Stomach (tissue), 4 donors: Measurements from ENCODE around the gene TENT5C.

ENCODE experiments used
- EP300 ChIP-seq: sonication (generic); formaldehyde crosslinking; IDR thresholded peaks from one replicate; pipeline ENCODE4 v1.6.1; 2017; ENCODE audit warnings: antibody characterized with exemption
- POLR2A ChIP-seq, 4 donors: fragments of 450-650 bp; IDR thresholded peaks; one replicate each; pipeline ENCODE4 v1.6.1; 2016; ENCODE audit warnings: antibody characterized with exemption in 4 of 4, control low read depth in 2 of 4, mild to moderate bottlenecking in 1 of 4, moderate library complexity in 1 of 4
- POLR2AphosphoS5 ChIP-seq, 3 donors: sonication (generic); formaldehyde crosslinking; IDR thresholded peaks; one replicate each; pipeline ENCODE4 v1.6.1; 2016; ENCODE audit warnings: antibody characterized with exemption in 3 of 3
- TF ChIP-seq, protein P1 (sequence below), 7 experiments: fragments of 450-650 bp in 4 of 7; fragments of 200-600 bp in 3 of 7; sonication (generic) in 3 of 7; IDR thresholded peaks; one replicate each; pipeline ENCODE4 v1.5.1; 2016 to 2019; ENCODE audit warnings: antibody characterized with exemption in 7 of 7, control low read depth in 2 of 7, mild to moderate bottlenecking in 1 of 7

DNA sequence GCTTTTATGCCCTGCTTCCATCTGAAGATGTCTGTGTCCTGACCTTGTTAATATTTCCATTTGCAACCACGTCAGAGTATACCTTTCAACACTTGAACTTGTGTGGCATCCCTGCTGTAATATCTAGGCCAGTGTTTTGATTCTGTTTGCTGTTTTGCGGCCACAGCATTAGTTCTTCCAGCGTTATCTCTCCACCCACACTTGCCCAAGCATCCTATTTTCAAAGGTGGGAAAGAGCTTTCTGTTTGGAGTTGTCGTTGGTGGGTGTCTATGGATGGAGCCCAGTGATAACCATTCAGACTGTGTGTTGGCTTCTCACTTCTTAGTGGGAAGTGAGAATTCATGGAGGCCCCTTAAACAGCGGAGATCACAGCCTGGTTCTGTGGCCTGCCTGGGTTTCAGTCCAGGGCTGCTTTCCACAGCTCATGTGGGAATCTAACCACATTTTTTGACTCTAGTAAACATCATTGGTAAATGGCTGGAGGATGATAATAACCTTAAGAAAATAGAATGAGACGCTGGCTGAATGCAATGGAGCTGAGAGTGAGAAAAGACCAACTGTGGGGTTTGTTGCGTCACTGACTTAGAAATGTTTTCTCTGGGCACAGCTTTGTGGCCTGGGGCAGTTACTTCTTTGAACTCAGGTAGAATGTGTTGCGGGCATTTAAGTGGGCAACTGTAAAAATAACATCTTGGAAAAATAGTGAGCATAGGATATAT, 7.6 kb downstream of the TENT5C start:
- no peak for TF ChIP-seq POLR2A (IDR thresholded peaks at IDR 0.05)
- TF ChIP-seq, protein P1, sequence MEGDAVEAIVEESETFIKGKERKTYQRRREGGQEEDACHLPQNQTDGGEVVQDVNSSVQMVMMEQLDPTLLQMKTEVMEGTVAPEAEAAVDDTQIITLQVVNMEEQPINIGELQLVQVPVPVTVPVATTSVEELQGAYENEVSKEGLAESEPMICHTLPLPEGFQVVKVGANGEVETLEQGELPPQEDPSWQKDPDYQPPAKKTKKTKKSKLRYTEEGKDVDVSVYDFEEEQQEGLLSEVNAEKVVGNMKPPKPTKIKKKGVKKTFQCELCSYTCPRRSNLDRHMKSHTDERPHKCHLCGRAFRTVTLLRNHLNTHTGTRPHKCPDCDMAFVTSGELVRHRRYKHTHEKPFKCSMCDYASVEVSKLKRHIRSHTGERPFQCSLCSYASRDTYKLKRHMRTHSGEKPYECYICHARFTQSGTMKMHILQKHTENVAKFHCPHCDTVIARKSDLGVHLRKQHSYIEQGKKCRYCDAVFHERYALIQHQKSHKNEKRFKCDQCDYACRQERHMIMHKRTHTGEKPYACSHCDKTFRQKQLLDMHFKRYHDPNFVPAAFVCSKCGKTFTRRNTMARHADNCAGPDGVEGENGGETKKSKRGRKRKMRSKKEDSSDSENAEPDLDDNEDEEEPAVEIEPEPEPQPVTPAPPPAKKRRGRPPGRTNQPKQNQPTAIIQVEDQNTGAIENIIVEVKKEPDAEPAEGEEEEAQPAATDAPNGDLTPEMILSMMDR (IDR thresholded peaks at IDR 0.05), result no peak
- TF ChIP-seq POLR2AphosphoS5 (IDR thresholded peaks at IDR 0.05), result no peak
- no peak for TF ChIP-seq EP300
